Esophagus squamous epithelium (tissue), 5 donors: ENCODE results near the gene CCL20. TPM values are rescaled to one million over a fixed set of nuclear protein-coding genes. Genes with fewer than 3 reads are reported as not detected.
A peak's percentile ranks its signal among the peaks of the same experiment; 100 is the strongest.
"Not testable (repeated sequence)": the region's sequence is repeated elsewhere in the genome, so short reads cannot be mapped to it uniquely, and the experiment has no call there.

Experiments used
- DNase-seq: peaks from one replicate; lab custom pipeline; 2025; lab: John Stamatoyannopoulos, UW
- H3K27ac ChIP-seq, 4 donors: fragments of 200-600 bp; sonication (generic); one replicate each; pipeline ENCODE4 v1.5.1; 2016 to 2019; ENCODE audit warnings: mild to moderate bottlenecking in 1 of 4
- H3K27me3 ChIP-seq, 4 donors: fragments of 200-600 bp; sonication (generic); 1 replicate in 3 of 4; 2 replicates in 1 of 4; pipeline versions ENCODE4 v1.5.1 to v1.6.0; 2017 to 2021; ENCODE audit warnings: antibody characterized with exemption in 1 of 4
- H3K36me3 ChIP-seq, 3 donors: fragments of 200-600 bp; sonication (generic); one replicate each; pipeline ENCODE4 v1.5.1; 2016 to 2019
- H3K4me1 ChIP-seq, 3 donors: fragments of 200-600 bp; sonication (generic); one replicate each; pipeline ENCODE4 v1.5.1; 2017 to 2019
- H3K4me3 ChIP-seq, 4 donors: fragments of 200-600 bp; sonication (generic); 1 replicate in 3 of 4; 2 replicates in 1 of 4; pipeline ENCODE4 v1.5.1; 2016 to 2019; ENCODE audit warnings: mild to moderate bottlenecking in 2 of 4, moderate library complexity in 1 of 4
- H3K9me3 ChIP-seq, 3 donors: fragments of 200-600 bp; sonication (generic); one replicate each; pipeline ENCODE4 v1.5.1; 2016 to 2019
- POLR2A ChIP-seq, 4 donors: fragments of 450-650 bp; IDR thresholded peaks; one replicate each; pipeline ENCODE4 v1.6.1; 2017; ENCODE audit warnings: antibody characterized with exemption in 4 of 4, mild to moderate bottlenecking in 4 of 4, moderate library complexity in 3 of 4
- WGBS, 2 donors: methylation state at CpG; one replicate each; pipeline ENCODE4 v1.1.5; 2018; 5-methylcytosine and 5-hydroxymethylcytosine counted together
- intact Hi-C: fragments of 100-400 bp; cut with DNase I; formaldehyde crosslinking; loops from one replicate; pipeline ENCODE4 v1.15.0; 2022
- total RNA-seq, 4 donors: library from RNA; depleted of rRNA; stranded (reverse); fragments of >200 nt; gene quantifications; one replicate each; pipeline ENCODE4 v1.1.0, GENCODE V29; 2016
- TF ChIP-seq, protein P1 (sequence below), 6 experiments: fragments of 450-650 bp in 4 of 6; fragments of 200-600 bp in 2 of 6; sonication (generic) in 2 of 6; IDR thresholded peaks; one replicate each; pipeline ENCODE4 v1.5.1; 2016 to 2019; ENCODE audit warnings: antibody characterized with exemption in 6 of 6, mild to moderate bottlenecking in 4 of 6, moderate library complexity in 4 of 6
- donor health status: DM: yes; HTN: yes; CAD: no.

Gene CCL20
- total RNA-seq, 4 donors from 2014 or later = 1.9 to 57.2 (median 8.5) TPM

- TF ChIP-seq POLR2A (IDR thresholded peaks at IDR 0.05) = no peak
- TF ChIP-seq, protein P1, sequence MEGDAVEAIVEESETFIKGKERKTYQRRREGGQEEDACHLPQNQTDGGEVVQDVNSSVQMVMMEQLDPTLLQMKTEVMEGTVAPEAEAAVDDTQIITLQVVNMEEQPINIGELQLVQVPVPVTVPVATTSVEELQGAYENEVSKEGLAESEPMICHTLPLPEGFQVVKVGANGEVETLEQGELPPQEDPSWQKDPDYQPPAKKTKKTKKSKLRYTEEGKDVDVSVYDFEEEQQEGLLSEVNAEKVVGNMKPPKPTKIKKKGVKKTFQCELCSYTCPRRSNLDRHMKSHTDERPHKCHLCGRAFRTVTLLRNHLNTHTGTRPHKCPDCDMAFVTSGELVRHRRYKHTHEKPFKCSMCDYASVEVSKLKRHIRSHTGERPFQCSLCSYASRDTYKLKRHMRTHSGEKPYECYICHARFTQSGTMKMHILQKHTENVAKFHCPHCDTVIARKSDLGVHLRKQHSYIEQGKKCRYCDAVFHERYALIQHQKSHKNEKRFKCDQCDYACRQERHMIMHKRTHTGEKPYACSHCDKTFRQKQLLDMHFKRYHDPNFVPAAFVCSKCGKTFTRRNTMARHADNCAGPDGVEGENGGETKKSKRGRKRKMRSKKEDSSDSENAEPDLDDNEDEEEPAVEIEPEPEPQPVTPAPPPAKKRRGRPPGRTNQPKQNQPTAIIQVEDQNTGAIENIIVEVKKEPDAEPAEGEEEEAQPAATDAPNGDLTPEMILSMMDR (IDR thresholded peaks at IDR 0.05) = no peak
- peaks cover 0 to 20% (median 3%) of the 10 kb centered on the region in 3 donors for H3K4me1 ChIP-seq
- intact Hi-C loops = no loop called here
- DNase-seq = no peak
- H3K27ac ChIP-seq = peak overlapping the region; percentile 52 to 84 (median 70)
- 80 to 83% methylated on average over 7 of the region's 7 CpGs for WGBS, 2 donors
- H3K27me3 ChIP-seq = no peaks in the 10 kb centered on the region
- H3K4me3 ChIP-seq = no peak overlapping the region
- H3K9me3 ChIP-seq = no peaks in the 10 kb centered on the region
- no peaks in the 10 kb centered on the region for H3K36me3 ChIP-seq
Measured at GRCh38 chr2:227827143-227827542, 13.5 kb downstream of the CCL20 start.

DNA sequence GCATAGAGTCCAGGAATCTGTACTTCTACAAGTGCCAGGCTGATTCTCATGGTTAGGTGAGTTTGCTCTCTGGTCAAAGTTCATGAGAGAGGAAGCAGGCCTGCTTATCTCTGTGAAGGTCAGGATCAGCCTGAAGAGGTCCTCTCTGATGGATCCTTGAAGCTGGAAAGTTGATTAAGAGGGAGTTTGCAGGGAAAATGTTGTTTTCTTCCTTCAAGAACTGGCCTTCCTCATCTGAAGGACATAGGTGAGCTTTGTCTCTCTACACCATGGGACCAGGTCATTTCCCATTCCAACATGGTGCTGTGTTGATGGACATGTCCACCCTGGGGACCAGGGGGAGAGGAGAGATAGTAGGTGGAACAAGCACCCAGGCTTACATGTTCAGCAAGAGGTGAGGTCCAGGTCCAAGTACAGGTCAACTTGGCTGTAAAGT is 14.9 kb downstream of the CCL20 start:
- intact Hi-C loops = no loop called here
- no peaks in the 10 kb centered on the region for H3K9me3 ChIP-seq
- DNase-seq = no peak
- TF ChIP-seq POLR2A (IDR thresholded peaks at IDR 0.05) = no peak
- TF ChIP-seq, protein P1 (IDR thresholded peaks at IDR 0.05) = no peak
- peaks cover 0 to 20% (median 3%) of the 10 kb centered on the region in 3 donors for H3K4me1 ChIP-seq
- no peak overlapping the region for H3K4me3 ChIP-seq
- H3K27me3 ChIP-seq = no peaks in the 10 kb centered on the region
- no peaks in the 10 kb centered on the region for H3K36me3 ChIP-seq
- no peak overlapping the region for H3K27ac ChIP-seq

DNA sequence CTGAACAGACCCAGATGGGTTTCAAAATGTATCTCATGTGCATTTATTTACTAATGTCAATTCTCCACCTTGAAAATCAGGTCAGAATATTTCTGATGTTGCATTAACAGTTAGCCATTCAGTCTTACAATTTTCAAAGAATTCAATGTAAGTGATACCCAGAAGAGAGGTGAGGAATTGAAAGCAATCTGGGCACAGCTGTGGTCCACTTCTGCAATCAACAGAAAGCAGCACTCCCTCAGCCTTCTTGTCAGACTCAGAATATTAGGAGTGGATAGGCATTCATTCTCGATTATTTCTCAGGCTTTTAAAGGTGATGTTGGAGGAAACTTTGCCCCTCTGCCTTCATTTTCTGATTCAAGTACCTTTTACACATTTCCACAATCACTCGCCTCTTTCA is 15.7 kb downstream of the CCL20 start:
- no peaks in the 10 kb centered on the region for H3K9me3 ChIP-seq
- intact Hi-C loops = no loop called here

DNA sequence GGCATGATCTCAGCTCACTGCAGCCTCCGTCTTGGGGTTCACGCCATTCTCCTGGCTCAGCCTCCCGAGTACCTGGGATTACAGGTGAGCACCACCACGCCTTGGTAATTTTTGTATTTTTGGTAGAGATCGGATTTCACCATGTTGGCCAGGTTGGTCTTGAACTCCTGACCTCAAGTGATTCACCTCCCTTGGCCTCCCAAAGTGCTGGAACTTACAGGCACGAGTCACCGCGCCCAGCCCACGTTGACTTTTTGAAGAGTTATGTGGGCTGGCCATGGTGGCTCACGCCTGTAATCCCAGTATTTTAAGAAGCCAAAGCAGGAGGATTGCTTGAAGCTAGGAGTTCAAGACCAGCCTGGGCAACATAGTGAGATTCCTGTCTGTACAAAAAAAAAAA is 20.8 kb downstream of the CCL20 start:
- Histone ChIP-seq H3K36me3 (no peaks in the 10 kb centered on the region), H3K27me3 (no peaks in the 10 kb centered on the region), H3K4me1 (peaks cover 0 to 14% (median 3%) of the 10 kb centered on the region in 3 donors), H3K27ac (no peak overlapping the region), H3K4me3 (no peak overlapping the region), H3K9me3 (no peaks in the 10 kb centered on the region)
- WGBS, 2 donors = 60 to 77% methylated on average over 10 of the region's 10 CpGs
- TF ChIP-seq, protein P1 (IDR thresholded peaks at IDR 0.05) = no peak
- TF ChIP-seq POLR2A (IDR thresholded peaks at IDR 0.05) = no peak
- DNase-seq = no peak
- intact Hi-C loops = no loop called here

More for the DNA sequence above, 15.7 kb downstream of the CCL20 start:
- H3K27me3 ChIP-seq = no peaks in the 10 kb centered on the region
- no peak overlapping the region for H3K27ac ChIP-seq
- TF ChIP-seq, protein P1 (IDR thresholded peaks at IDR 0.05) = no peak
- TF ChIP-seq POLR2A (IDR thresholded peaks at IDR 0.05) = no peak
- H3K36me3 ChIP-seq = no peaks in the 10 kb centered on the region
- no peak for DNase-seq
- 76 to 87% methylated on average over 2 of the region's 2 CpGs for WGBS, 2 donors
- H3K4me3 ChIP-seq = no peak overlapping the region
- H3K4me1 ChIP-seq = peaks cover 0 to 20% (median 3%) of the 10 kb centered on the region in 3 donors

DNA sequence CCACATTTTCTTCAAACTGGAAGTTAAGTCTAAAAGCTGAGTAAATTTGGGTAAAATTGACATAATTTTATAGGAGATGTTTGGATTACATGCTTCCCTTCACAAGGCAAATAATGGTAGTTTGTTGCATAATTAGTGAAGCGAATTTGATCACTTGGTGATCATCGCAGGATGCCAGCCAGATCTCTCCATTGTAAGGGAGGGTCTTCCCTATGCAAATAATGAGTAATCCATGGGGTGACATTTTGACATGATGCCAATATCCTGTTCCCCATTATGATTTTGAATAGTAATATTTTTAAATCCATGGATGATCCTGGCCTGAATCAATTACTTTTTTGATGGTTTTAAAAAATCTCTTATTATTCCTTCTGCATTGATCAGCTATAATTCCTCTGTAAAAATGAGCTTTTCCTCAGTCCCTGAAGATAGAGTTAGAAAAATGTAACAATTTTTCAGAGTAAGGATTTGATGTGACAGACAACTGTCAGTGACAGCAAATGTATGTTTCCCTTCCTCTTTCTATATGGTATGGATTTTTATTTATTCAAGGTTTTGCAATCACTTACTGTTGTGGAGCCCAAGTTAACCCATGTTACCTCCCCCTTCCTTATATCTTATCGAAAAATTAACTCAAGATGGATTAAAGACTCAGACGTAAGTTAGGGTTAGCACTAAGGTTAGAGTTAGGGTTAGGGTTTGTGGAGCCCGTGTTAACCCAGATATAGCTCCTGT is 21.4 kb downstream of the CCL20 start:
- intact Hi-C loops = no loop called here
- Histone ChIP-seq H3K4me3 (no peak overlapping the region), H3K27ac (no peak overlapping the region), H3K27me3 (no peaks in the 10 kb centered on the region), H3K9me3 (no peaks in the 10 kb centered on the region), H3K4me1 (peaks cover 0 to 20% (median 9%) of the 10 kb centered on the region in 3 donors), H3K36me3 (no peaks in the 10 kb centered on the region)
- WGBS, 2 donors = 80% methylated on average over 5 of the region's 5 CpGs
- DNase-seq = no peak
- TF ChIP-seq POLR2A (IDR thresholded peaks at IDR 0.05) = no peak
- TF ChIP-seq, protein P1 (IDR thresholded peaks at IDR 0.05) = no peak

GRCh38 chr2:227839339-227840129 is 25.9 kb downstream of the CCL20 start:
- Histone ChIP-seq H3K4me1 (peaks cover 0 to 23% (median 9%) of the 10 kb centered on the region in 3 donors), H3K27ac (peak overlapping the region in 2 of 4 donors; percentile 26 to 42)
- 32% methylated on average over 4 of the region's 7 CpGs; no CpG with 5 or more reads in 1 of the 2 donors for WGBS, 2 donors
- DNase-seq, H3K36me3 ChIP-seq, intact Hi-C loops, H3K9me3 ChIP-seq, H3K27me3 ChIP-seq, H3K4me3 ChIP-seq: not testable (repeated sequence)
